COR-L47 (cell line): ENCODE data around the gene IL21R.
"Not testable (repeated sequence)": the region's sequence is repeated elsewhere in the genome, so short reads cannot be mapped to it uniquely, and the experiment has no call there.

ENCODE experiments used
- DNase-seq: peaks from one replicate; lab custom pipeline; 2025; lab: John Stamatoyannopoulos, UW

IL21R gene

DNA sequence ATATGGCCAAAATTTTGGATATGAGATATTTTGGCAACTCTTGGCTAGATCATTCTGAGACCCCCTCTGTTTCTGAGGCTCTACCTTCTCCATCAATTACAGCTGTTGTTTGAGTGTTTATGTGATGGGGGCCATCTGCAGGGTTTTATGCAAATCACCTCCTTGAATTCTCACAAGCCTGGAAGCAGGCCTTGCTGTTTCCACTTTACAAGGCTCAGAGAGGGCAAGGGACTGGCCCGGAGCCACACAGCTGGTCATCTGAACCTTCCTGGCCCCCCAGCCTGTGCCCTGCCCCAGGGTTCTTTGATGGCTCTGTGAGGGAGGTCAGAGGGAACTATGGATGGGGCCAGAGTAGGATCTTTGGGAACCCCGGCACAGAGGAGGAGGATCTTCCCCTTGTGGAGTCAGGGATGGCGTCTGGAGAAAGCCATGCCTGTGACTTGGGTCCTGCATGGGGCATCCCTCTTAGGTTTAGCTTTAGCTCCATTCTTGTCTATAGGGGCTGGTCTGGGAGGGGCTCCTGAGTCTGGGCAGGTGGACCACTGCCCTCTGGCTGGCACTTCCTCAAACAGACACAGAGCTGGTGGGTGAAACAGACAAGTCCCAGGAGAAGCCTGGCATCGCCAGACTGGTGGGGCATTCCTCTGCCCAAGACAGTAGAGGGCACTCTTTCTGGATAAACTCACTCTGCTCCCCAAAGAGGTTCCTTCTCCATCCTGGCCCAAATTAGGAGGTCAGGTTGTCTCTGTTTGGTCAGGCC lies 26.2 kb downstream of the IL21R start:
- no peak for DNase-seq

DNA sequence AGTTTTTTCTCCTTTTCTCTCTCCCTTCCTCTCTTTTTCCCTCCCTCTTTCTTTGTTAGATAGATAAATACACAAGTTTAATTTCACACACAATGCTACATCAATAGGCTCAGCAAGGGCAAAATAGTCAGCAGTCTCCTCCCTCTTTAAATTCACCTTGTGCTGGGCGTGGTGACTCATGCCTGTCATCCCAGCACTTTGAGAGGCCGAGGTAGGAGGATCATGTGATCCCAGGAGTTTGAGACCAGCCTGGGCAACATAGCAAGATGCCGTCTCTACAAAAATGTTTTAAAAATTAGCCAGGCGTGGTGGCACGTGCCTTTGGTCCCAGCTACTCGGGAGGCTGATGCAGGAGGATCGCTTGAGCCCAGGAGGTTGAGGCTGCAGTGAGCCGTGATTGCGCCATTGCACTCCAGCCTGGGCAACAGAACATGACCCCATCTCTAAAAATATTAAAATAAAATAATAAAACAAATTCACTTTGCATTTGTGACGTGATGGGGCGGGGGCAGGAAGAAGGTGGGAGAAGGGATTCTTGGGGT lies 27.4 kb downstream of the IL21R start:
- no peak for DNase-seq

DNA sequence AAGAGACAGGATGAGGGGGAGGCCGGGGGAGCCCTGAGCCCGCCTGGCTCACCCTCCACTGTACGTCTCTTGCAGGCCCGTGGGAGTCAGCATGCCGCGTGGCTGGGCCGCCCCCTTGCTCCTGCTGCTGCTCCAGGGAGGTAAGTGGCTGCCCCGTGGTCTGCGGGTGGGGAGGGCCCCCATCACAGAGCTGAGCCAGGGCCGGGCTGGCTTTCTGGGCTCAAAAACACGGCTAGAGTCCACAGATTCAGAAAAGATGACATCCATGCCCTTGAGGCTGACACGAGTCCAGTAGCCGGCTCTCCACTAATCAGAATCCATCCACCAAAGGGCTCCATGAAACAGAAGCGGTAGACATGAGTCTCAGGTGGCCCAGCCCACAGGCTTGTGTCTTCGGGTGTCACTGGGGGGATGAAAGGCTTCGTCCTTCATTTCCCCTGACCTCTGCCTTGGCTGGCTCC lies 28.0 kb downstream of the IL21R start:
- no peak for DNase-seq

DNA sequence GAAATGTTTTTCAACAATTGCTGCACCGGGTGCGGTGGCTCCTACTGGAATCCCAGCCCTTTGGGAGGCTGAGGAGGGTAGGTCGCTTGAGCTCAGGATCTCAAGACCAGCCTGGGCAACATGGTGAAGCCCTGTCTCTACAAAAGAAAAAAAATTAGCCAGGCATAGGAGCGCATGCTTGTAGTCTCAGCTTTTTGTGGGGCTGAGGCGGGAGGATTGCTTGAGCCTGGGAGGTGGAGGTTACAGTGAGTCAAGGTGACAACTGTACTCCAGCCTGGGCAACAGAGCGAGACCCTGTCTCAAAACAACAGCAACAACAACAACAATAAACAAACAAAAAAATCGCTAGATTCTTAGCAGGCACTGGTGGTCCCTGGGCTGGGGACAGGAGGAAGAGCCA lies 28.5 kb downstream of the IL21R start:
- DNase-seq, result no peak

DNA sequence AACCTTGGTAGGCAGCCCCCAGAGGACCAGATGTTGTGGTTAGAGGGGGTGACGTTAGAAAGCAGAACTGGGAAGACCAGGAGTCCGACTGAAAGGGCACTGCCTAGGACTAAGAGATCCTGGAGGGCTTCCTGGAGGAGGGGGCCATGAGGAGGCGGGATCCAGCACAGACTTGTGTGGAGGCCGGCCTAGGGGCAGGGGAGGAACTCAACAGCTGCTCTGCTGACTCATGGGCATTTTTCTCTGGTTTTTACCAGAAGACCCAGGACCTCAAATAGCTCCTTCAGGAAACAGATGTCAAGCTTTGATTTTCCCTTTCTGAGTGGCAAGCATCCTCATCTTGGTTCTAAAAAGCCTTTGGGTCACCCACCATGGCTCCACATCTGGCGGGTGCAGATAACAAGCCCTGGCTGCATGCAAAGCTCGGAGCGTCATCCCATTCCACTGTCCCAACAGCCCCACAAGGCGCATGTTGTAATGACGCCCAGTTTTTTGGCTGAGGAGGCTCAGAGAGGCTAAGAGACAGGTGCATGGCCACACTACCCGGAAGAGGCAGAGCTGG lies 29.0 kb downstream of the IL21R start:
- DNase-seq, result no peak

DNA sequence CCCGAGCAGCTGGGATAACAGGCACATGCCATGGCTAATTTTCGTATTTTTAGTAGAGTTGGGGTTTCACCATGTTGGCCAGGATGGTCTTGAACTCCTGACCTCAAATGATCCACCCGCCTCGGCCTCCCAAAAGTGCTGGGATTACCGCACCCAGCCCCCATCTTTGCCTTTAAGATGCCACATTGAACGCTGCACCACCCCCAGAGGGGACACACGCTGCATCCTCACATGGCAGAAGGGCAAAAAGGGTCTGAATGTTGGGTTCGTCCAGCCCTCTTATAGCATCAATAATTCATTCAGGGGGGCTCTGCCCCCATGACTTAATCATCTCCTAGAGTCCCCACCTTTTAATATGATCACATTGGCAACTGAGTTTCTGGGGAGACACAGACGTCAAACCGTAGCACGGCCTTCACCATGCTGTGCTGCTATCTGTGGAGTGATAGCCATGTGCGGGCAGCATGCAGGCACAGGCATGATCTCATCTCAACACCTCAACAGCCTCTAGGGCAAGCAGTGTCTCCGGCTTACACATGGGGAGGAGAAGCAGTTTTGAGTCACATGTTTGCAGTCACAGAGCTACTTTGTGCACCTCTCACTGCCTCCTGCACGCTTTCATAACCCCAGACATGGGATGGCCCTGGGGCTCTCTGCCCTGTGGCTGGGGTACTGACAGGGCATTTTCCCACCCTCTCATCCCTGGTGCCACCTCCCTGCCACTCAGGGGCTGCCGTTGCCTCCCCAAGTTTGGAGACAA lies 30.0 kb downstream of the IL21R start:
- no peak for DNase-seq

DNA sequence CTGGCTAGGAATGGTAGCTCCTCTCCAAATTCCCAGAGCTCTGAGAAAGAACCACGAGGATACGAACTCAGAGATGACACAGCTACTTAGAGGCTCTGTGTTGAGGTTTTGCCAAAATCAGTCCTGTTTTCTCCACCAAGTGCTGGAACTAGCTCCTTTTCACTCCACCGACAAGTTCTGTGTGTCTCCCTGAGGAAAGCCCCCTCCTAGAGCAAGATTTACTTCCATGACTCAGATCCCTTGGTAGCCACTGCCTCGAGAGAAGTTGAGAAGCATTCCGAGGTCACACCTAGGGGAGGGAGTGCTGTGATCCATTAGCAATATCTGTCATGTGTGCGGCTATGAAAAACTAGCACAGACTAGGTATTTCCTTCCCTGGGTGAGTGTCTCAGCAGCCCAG lies 30.6 kb downstream of the IL21R start:
- no peak for DNase-seq

DNA sequence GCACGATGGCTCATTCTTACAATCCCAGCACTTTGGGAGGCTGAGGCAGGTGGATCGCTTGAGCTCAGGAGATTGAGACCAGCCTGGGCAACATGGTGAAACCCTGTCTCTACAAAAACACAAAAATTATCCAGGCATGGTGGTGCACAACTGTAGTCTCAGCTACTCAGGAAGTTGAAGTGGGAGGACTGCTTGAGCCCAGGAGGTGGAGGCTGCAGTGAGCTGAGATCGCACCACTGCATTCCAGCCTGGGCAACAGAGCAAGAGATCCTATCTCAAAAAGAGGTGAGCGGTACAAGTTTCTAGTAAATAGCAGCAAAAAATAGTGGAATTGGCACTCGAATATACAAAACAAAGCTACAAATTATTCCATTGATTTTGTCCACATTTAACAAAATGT lies 31.2 kb downstream of the IL21R start:
- not testable (repeated sequence) for DNase-seq

DNA sequence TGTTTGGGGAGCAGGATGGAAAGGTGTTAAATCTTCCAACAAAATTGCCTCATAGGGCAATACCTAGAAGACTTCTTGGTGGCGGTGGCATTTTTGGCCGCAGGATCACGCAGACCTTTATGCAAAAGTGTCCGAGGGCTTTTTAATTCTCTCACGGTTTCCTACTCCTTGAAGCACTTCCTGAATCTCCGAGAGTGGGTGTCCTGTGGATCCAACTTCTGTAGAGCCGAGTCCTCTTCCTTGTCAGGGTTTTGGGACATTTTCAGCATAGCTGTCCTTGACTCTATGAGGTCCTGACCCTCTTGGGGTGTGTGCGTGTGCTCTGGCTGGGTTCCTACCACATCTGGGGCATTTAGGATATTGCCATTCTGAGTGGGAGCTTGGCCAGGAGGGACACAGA lies 31.7 kb downstream of the IL21R start:
- no peak for DNase-seq

DNA sequence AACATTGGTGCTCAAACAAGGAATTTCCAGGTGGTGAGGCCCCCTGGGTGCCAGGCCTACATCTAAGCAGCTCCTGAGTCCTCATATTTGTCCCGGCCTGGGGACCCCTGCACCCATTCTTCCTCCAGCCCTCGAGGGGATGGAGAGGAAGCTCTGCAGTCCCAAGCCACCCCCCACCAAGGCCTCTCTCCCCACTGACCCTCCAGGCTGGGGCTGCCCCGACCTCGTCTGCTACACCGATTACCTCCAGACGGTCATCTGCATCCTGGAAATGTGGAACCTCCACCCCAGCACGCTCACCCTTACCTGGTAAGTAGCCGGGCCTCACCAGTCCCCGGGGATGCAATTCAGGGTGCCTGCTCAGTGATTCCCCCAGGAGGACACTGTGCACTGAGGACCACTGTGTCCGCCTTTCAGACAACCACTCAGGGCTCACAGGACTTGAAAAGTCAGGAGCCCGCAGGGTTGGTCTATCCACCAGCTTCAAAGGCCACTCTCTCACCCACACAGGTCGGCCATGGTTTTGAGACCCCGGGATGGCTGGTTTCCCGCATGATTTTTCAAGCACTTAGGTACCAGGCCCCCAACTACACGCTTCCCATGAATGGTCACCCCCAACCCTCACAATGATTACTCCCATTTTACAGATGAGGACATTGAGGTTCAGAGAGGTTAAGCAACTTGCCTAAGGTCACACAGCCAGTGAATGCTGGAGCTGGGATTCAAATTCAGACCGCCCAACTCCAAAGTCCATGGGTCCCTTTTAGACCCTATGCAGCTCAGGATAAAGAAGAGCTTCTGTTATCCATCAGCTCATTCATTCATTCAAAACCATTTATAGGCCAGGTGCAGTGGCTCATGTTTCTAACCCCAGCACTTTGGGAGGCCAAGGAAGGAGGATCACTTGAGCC lies 32.4 kb downstream of the IL21R start:
- no peak for DNase-seq

DNA sequence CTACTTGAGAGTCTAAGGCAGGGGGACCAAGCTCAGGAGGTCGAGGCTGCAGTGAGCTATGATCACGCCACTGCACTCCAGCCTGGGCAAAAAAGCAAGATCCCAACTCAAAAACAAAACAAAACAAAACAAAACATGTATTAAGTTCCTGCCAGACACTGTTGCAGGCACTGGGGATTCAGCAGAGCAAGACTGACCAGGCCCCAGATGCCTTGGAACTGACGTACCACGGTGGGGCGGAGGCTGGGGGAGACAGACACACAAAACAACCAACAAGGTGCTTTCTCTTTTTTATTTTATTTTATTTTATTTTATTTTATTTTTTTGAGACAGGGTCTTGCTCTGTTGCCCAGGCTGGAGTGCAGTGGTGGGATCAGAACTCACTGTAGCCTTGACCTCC lies 33.2 kb downstream of the IL21R start:
- not testable (repeated sequence) for DNase-seq

DNA sequence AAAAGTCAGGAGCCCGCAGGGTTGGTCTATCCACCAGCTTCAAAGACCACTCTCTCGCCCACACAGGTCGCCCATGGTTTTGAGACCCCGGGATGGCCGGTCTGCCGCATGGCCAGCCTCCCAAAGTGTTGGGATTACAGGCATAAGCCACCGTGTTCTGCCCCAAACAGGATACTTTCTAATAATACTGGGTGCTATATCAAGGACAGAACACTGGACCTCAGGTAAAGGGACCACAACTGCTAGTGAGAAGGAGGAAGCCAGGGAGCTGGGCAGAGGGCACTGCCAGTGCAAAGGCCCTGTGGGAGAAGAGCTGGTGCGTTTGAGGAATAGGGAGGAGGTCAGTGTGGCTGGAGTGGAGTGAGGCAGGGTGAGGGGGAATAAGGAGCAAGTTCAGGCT lies 34.1 kb downstream of the IL21R start:
- DNase-seq, result no peak

DNA sequence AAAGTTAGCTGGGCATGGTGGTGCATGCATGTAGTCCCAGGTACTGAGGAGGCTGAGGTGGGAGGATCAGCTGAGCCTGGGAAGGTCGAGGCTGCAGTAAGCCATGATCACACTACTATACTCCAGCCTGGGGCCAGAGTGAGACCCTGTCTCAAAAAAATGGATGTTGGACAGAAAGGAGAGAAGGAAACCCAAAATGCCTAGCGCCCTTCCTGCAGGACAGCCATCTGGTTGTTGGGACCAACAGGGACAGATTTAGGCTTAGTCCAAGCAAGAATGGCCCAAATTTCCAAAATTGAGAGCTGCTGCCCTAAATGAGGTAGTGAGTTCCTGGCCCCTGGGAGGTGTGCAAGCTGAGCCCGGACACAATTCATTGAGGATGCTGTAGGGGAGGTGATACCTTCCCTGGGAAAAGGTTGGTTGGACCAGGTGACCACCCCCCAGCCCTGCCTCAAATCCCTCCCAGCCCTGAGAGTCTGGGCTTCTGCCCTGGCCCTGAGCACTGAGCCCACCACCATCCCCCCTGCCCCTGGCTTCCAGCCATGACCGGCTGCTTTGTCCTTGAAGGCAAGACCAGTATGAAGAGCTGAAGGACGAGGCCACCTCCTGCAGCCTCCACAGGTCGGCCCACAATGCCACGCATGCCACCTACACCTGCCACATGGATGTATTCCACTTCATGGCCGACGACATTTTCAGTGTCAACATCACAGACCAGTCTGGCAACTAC lies 35.1 kb downstream of the IL21R start:
- DNase-seq, result no peak

DNA sequence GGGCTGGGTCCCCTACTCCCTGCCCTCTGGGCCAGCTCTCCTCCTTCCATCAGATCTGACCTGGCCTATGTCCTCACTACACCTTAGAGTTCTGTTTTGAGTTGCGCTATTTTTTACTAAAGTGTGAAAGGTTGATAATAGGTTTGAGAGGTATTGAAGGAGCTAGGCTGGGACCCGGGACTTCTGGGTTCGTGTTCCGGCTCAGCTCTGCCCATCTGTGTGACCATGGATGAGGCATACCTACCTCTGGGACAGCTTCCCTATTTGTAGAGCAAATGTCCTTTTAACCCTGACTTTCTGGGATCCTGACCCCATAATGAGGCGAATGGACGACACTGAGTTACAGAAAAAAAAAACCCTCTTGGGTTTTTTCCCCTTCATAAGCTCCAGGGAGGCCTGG lies 36.0 kb downstream of the IL21R start:
- DNase-seq, result no peak

DNA sequence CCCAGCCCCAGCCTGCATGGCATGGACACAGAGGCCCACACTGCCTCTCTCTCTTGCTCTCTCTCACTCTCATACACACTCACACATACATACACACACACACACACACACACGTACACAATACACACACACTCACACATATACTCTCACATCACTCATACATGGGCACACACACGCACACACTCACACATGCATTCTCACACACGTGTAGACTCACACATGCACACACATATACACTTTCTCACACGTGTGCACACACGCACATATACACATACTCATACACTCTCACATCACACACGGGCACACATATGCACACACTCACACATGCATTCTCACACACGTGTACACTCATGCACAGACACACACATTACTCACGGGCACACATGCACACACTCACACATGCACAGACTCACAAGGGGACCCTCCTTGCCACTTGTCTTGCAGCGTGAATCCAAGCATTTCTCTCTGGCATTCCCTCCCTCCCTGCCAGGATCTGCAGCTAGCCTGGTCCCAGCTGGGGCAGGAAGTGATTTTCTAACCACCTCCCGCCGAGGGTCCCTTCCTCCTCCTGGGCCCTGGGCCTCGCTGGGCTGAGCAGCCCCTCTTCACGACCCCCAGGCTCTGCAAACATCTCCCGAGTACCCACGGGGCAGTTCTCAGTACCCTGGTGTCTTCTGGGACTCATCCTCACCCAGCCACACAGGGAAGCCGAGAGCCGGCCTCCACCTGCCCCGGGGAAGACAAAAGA lies 37.5 kb downstream of the IL21R start:
- DNase-seq, result no peak

DNA sequence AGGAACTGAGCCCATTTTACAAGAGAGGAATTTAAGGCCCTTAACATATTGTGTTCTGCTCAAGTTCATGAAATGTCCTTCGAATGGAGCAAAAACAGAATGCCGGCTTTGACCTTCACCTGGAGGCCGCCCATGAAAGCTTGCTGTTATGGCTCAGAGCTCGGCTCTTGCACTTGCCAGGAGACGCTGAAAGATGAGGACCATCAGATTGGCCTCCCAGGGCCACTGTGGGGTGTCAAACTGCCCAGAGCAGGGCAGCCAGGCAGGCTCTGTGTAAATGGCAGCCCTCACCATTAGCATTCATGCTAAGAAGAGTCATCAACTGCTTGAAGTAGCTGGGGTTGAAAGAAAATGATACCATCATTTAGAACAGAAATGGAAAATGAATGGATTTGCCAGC lies 39.3 kb downstream of the IL21R start:
- no peak for DNase-seq

DNA sequence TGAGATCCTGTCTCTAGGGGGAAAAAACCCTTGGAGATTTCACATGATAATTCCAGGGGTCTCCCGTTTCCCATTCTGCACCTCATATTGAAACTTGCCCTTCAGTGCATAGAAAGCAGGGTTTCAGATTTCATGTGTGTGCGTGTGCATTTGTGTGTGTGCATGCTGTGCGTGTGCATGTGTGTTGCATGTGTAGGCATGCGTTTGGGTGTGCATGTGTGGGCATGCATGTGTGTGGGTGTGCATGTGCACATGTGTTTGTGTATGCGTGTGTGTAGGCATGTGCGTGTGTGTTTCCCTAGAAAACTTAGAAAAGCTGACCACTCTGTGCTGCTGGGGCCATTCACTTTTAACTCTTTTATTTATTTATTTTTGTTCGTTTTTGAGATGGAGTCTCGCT lies 40.0 kb downstream of the IL21R start:
- DNase-seq, result no peak

DNA sequence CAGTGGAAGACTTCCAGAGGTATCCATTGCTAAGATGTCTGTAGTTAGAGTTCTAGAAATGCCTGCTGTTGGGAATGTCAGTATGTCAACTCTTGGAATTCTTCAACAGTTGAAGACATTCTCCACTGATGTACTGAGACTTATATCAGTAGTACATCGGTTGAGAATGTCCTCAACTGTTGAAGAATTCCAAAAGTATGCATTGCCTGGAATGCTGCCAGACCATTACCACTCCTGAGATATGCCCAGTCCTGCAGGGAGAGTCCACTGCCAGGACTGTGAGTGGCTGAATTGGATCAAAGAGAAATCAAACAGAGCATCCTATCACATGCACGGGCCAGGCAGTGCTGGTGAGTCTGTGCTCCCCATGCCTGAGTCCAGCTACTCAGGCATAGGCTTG lies 42.0 kb downstream of the IL21R start:
- no peak for DNase-seq

DNA sequence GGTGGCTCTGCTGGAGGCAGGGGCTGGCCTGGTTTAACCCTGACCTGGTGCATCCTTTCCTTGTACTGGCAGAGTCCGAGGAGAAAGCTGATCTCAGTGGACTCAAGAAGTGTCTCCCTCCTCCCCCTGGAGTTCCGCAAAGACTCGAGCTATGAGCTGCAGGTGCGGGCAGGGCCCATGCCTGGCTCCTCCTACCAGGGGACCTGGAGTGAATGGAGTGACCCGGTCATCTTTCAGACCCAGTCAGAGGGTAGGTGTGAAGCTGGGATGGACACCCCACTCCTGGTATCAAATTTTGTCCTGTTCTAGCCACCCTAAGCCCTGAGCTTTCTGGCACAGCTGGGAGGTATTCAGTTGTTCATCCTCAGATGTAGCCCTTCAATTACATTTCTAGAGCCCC lies 42.5 kb downstream of the IL21R start:
- no peak for DNase-seq

DNA sequence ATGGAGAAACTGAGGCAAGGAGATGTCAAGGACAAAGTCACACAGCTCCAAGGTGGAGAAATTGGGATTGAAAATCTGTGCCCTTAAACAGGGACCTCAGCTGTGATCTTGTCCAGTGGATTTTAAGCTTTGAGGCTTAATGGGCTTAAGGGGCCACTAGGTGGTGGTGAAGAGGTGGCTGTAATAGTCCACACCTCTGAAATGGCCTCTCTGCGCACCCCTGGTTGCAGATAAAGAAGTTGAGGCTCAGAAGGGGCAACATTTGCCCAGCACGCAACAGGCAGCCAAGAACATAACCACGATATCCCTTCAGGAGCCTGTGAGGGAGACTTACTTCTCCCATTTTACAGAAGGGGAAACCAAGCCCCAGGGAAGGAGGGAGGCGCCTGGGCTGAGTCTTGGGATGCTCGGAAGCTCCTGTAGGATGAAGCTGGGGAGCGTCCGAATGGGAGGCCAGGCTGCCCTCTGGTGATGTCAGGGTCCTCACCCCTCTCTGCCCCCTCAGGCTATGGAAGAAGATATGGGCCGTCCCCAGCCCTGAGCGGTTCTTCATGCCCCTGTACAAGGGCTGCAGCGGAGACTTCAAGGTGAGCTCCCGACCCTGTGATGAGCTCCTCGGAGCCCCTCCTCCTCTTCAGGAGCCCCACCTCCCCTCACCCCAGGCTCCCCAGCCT lies 43.7 kb downstream of the IL21R start:
- DNase-seq, result no peak
